GM12878 (cell line): ENCODE results near the gene WNT9B.

Experiments used
- POLR2AphosphoS5 ChIP-seq: IDR thresholded peaks from 2 replicates; pipeline ENCODE4 v1.6.1; 2011; ENCODE audit warnings: mild to moderate bottlenecking, low read length, inconsistent platforms
- TF ChIP-seq, protein P1 (sequence below), 3 experiments: IDR thresholded peaks in 2 of 3; conservative IDR thresholded peaks in 1 of 3; 2 replicates each; pipeline ENCODE4 v1.5.1; 2011; ENCODE audit warnings: low read depth in 3 of 3, low read length in 3 of 3, mild to moderate bottlenecking in 3 of 3, control low read depth in 2 of 3, moderate library complexity in 2 of 3, inconsistent platforms in 1 of 3, mixed read lengths in 1 of 3; ENCODE audit not compliant: control insufficient read depth in 2 of 3, insufficient read depth in 1 of 3; ENCODE audit errors: extremely low read depth in 1 of 3
- TF ChIP-seq, protein P2 (sequence below): IDR thresholded peaks from 2 replicates; pipeline ENCODE4 v1.6.1; 2012; ENCODE audit warnings: mild to moderate bottlenecking, low read depth, low read length

DNA sequence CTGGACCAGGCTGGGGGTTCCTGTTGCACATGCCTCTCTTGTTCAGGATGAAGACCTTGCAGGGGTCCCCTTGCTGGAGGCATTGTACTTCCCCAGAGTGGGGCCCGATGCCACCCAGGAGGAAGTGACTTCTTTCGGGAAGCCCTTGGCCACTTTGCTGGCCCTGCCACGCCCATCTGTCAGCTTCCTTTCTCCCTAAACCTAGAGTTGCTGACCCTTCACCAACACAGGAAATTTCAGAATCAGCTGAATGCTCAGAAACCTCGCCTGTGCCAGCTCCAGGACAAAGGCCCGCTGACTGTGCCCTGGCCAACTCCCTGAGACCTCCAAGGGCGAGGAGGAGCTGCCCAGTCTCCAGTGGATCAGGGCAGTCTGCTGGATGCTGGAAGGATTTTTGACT is 26.7 kb downstream of the WNT9B start:
- TF ChIP-seq, protein P1, sequence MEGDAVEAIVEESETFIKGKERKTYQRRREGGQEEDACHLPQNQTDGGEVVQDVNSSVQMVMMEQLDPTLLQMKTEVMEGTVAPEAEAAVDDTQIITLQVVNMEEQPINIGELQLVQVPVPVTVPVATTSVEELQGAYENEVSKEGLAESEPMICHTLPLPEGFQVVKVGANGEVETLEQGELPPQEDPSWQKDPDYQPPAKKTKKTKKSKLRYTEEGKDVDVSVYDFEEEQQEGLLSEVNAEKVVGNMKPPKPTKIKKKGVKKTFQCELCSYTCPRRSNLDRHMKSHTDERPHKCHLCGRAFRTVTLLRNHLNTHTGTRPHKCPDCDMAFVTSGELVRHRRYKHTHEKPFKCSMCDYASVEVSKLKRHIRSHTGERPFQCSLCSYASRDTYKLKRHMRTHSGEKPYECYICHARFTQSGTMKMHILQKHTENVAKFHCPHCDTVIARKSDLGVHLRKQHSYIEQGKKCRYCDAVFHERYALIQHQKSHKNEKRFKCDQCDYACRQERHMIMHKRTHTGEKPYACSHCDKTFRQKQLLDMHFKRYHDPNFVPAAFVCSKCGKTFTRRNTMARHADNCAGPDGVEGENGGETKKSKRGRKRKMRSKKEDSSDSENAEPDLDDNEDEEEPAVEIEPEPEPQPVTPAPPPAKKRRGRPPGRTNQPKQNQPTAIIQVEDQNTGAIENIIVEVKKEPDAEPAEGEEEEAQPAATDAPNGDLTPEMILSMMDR (IDR thresholded peaks at IDR 0.05 in 2 of 3, conservative IDR thresholded peaks at IDR 0.05 in 1 of 3; ENCODE audit: control insufficient read depth in 2 of 3, extremely low read depth in 1 of 3, insufficient read depth in 1 of 3, low read depth in 3 of 3, low read length in 3 of 3): no peak
- no peak for TF ChIP-seq POLR2AphosphoS5
- TF ChIP-seq, protein P2, sequence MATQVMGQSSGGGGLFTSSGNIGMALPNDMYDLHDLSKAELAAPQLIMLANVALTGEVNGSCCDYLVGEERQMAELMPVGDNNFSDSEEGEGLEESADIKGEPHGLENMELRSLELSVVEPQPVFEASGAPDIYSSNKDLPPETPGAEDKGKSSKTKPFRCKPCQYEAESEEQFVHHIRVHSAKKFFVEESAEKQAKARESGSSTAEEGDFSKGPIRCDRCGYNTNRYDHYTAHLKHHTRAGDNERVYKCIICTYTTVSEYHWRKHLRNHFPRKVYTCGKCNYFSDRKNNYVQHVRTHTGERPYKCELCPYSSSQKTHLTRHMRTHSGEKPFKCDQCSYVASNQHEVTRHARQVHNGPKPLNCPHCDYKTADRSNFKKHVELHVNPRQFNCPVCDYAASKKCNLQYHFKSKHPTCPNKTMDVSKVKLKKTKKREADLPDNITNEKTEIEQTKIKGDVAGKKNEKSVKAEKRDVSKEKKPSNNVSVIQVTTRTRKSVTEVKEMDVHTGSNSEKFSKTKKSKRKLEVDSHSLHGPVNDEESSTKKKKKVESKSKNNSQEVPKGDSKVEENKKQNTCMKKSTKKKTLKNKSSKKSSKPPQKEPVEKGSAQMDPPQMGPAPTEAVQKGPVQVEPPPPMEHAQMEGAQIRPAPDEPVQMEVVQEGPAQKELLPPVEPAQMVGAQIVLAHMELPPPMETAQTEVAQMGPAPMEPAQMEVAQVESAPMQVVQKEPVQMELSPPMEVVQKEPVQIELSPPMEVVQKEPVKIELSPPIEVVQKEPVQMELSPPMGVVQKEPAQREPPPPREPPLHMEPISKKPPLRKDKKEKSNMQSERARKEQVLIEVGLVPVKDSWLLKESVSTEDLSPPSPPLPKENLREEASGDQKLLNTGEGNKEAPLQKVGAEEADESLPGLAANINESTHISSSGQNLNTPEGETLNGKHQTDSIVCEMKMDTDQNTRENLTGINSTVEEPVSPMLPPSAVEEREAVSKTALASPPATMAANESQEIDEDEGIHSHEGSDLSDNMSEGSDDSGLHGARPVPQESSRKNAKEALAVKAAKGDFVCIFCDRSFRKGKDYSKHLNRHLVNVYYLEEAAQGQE: no peak
